ENCODE measurements around the gene ARMH4.

DNA sequence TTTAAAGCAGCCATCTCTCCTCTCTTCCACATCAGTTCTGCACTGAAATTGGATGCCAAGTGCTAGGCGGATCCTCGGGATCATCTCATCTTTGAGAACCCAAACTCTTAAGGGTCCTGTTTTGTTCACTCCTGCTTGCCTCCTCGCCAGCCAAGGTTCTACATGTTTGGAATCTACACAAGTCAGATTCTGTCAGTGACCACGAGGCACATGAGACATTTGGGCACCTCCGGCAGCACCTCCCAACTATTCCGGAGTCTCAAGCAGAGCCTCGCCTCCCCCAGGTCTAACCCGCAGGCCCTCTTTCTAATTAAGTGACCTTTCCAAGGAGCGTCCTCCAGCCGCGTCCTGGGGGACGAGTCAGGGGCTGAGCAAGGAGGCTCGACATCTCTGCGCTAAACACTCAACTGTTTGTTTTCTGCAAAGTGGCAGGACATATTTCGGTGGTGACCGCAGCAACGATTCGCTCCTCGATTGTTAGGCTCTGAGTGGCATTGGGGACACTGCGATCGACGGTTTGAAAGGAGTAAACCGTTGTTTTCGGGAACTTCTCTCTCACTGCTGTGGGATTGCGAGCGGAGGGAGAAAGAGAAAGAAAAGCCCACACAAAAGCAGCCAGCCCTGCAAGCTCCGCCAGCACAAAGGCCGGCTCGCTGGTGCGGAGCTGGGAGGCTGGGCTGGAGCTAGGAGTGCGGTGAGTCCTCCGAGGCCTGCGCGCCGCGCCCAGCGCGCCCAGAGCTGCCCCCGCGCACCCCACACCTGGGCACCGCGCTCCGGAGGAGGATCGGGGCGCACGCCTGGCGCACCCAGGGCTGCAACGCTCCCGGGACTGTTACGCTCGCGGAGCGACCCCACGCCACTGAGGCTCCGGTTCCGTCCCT lies 640 bp downstream of the ARMH4 start:
- TF ChIP-seq EP300 (IDR thresholded peaks at IDR 0.05) (no peak), POLR2A (IDR thresholded peaks at IDR 0.05) (no peak), POLR2AphosphoS5 (IDR thresholded peaks at IDR 0.05) (no peak)
- TF ChIP-seq, protein P1, sequence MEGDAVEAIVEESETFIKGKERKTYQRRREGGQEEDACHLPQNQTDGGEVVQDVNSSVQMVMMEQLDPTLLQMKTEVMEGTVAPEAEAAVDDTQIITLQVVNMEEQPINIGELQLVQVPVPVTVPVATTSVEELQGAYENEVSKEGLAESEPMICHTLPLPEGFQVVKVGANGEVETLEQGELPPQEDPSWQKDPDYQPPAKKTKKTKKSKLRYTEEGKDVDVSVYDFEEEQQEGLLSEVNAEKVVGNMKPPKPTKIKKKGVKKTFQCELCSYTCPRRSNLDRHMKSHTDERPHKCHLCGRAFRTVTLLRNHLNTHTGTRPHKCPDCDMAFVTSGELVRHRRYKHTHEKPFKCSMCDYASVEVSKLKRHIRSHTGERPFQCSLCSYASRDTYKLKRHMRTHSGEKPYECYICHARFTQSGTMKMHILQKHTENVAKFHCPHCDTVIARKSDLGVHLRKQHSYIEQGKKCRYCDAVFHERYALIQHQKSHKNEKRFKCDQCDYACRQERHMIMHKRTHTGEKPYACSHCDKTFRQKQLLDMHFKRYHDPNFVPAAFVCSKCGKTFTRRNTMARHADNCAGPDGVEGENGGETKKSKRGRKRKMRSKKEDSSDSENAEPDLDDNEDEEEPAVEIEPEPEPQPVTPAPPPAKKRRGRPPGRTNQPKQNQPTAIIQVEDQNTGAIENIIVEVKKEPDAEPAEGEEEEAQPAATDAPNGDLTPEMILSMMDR (IDR thresholded peaks at IDR 0.05) = no peak

Measured in sigmoid colon (tissue), 4 donors.